IPS-20b (cell line): ENCODE data around the gene HNRNPD.
"Not testable (repeated sequence)": the region's sequence is repeated elsewhere in the genome, so short reads cannot be mapped to it uniquely, and the experiment has no call there.

Source experiments
- H3K27ac ChIP-seq: one replicate; pipeline ENCODE4 v1.5.1; 2013; ENCODE audit warnings: low read length
- H3K27me3 ChIP-seq: 2 replicates; pipeline ENCODE4 v1.6.1; 2013; ENCODE audit warnings: mild to moderate bottlenecking, low read length, inconsistent platforms; ENCODE audit not compliant: insufficient read depth
- H3K36me3 ChIP-seq: 2 replicates; pipeline ENCODE4 v1.6.1; 2013; ENCODE audit warnings: low read depth, mild to moderate bottlenecking, inconsistent platforms, low read length, moderate library complexity; ENCODE audit not compliant: insufficient read depth
- H3K4me1 ChIP-seq: 2 replicates; pipeline ENCODE4 v1.6.1; 2013; ENCODE audit warnings: mild to moderate bottlenecking, control low read depth, inconsistent platforms, low read length, moderate library complexity; ENCODE audit not compliant: insufficient read depth
- H3K4me3 ChIP-seq: 2 replicates; pipeline ENCODE4 v1.5.1; 2013; ENCODE audit warnings: mild to moderate bottlenecking, low read length, inconsistent platforms
- H3K9ac ChIP-seq: 2 replicates; pipeline ENCODE4 v1.6.1; 2013; ENCODE audit warnings: low read depth, mild to moderate bottlenecking, inconsistent platforms, low read length, moderate library complexity
- H3K9me3 ChIP-seq: 2 replicates; pipeline ENCODE4 v1.6.1; 2013; ENCODE audit warnings: mild to moderate bottlenecking, low read depth, low read length, inconsistent platforms; ENCODE audit not compliant: insufficient read depth

Gene HNRNPD

DNA sequence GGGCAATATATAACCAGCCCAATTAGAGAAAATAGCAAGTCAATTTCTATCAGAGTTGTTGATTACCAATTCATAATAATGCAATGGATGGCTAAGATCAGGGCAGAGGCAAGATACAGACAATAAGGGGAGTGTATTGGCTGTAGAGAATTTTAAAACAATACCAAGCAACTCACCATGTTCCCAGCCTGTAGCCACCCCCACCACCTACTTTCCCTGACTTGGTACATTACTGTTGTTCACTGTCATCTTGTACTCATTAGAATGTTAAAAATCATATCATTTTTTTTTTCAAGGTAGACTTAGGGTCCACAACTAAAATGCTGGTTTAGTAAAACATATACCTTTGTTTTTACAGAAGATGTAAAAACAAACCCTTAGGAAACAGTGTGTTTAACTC lies 27.7 kb downstream of the HNRNPD start:
- peaks cover 26% of the 10 kb centered on the region for H3K36me3 ChIP-seq

DNA sequence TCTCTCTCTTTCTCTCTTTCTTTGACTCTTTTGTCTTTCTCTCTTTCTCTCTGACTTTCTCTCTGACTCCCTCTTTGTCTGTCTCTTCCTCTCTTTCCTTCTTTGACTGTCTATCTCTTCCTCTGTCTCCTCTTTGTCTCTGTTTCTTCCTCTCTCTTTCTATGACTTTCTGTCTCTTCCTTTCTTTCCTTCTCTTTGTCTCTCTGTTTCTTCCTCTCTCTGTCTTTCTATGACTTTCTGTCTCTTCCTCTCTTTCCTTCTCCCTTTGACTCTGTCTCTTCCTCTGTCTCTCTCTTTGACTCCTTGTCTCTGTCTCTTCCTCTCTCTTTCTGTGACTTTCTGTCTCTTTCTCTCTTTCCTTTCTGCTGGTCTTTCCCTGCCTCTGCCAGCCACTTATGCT lies 38.7 kb downstream of the HNRNPD start:
- Histone ChIP-seq H3K36me3 (no peaks in the 10 kb centered on the region), H3K4me1 (no peaks in the 10 kb centered on the region), H3K27me3 (no peaks in the 10 kb centered on the region), H3K27ac (no peak overlapping the region), H3K9ac (no peak overlapping the region), H3K9me3 (peaks cover 4% of the 10 kb centered on the region; the same call in 1 of the 2 replicates), H3K4me3 (no peak overlapping the region)

More for the DNA sequence above, 27.7 kb downstream of the HNRNPD start:
- Histone ChIP-seq H3K27ac (peak overlapping the region; percentile 14), H3K4me3 (no peak overlapping the region), H3K4me1 (peaks cover 8% of the 10 kb centered on the region; the same call in 1 of the 2 replicates), H3K9me3 (no peaks in the 10 kb centered on the region), H3K27me3 (no peaks in the 10 kb centered on the region), H3K9ac (no peak overlapping the region)

DNA sequence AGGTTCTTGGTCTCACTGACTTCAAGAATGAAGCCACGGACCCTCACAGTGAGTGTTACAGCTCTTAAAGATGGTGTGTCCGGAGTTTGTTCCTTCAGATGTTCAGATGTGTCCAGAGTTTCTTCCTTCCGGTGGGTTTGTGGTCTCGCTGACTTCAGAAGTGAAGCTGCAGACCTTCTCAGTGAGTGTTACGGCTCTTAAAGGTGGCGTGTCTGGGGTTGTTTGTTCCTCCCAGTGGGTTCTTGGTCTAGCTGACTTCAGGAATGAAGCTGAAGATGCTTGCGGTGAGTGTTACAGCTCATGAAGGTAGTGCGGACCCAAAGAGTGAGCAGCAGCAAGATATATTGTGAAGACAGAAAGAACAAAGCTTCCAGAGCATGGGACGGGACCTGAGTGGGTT lies 40.1 kb downstream of the HNRNPD start:
- H3K4me3 ChIP-seq, H3K9me3 ChIP-seq, H3K27me3 ChIP-seq, H3K9ac ChIP-seq, H3K36me3 ChIP-seq, H3K4me1 ChIP-seq, H3K27ac ChIP-seq: not testable (repeated sequence)

DNA sequence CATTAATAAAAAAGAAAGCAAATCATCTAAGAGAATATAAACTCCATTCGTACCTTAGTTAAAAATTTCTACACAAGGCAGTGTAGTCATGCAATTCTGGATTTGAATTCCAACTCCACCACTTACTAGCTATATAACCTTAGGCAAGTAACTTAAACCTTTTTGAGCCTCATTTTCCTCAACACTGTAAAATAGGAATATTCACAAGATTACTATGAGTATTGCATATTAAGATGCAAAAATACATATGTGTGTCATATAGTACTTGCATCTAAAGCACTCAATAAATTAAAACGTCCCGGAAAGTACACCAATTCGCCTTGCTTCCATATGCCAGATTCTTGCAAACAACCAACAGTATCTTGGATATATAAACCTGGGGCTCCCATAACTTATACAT lies 42.0 kb downstream of the HNRNPD start:
- Histone ChIP-seq H3K4me3 (no peak overlapping the region), H3K27ac (no peak overlapping the region), H3K27me3 (no peaks in the 10 kb centered on the region), H3K9ac (no peak overlapping the region), H3K36me3 (no peaks in the 10 kb centered on the region), H3K9me3 (peaks cover 4% of the 10 kb centered on the region; the same call in 1 of the 2 replicates), H3K4me1 (no peaks in the 10 kb centered on the region)

DNA sequence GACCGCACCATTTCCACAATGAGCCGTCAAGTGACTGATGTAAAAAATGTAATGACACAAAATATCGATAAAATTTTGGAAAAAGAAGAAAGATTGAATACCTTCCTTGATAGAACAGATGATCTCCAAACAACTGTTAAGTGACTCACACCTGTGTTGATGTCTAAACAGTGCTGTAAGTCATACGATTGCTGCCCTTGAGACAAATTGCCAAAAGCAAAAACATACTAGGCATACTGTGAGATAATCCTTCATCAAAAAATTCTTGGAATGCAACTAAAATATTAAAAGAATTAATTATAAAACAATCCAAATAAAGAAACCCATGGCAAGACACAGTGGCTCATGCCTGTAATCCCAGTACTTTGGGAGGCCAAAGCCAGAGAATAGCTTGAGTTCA lies 53.4 kb downstream of the HNRNPD start:
- Histone ChIP-seq H3K4me1 (no peaks in the 10 kb centered on the region), H3K27me3 (no peaks in the 10 kb centered on the region), H3K9ac (no peak overlapping the region), H3K4me3 (no peak overlapping the region), H3K27ac (no peak overlapping the region), H3K36me3 (no peaks in the 10 kb centered on the region), H3K9me3 (peaks cover 5% of the 10 kb centered on the region; the same call in 1 of the 2 replicates)

DNA sequence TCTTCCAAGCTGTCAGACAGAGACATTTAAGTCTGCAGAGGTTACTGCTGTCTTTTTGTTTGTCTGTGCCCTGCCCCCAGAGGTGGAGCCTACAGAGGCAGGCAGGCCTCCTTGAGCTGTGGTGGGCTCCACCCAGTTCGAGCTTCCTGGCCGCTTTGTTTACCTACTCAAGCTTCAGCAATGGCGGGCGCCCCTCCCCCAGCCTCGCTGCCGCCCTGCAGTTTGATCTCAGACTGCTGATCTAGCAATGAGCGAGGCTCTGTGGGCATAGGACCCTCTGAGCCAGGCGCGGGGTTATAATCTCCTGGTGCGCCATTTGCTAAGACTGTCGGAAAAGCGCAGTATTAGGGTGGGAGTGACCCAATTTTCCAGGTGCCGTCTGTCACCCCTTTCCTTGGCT lies 70.7 kb downstream of the HNRNPD start:
- H3K9me3 ChIP-seq, H3K4me3 ChIP-seq, H3K36me3 ChIP-seq, H3K27me3 ChIP-seq, H3K27ac ChIP-seq, H3K9ac ChIP-seq, H3K4me1 ChIP-seq: not testable (repeated sequence)
